PFSK-1 (cell line): Measurements from ENCODE around the gene MOB1B.

Experiments used
- FOXP2 ChIP-seq: optimal IDR thresholded peaks from 2 replicates; pipeline ENCODE3; 2011; ENCODE audit warnings: borderline replicate concordance, control low read depth, inconsistent platforms; ENCODE audit not compliant: insufficient read depth; ENCODE audit errors: extremely low read length, extremely low read depth
- POLR2AphosphoS5 ChIP-seq: IDR thresholded peaks from 2 replicates; pipeline ENCODE4 v1.6.1; 2012; ENCODE audit warnings: low read depth, mild to moderate bottlenecking, control low read depth, low read length, moderate library complexity
- REST ChIP-seq, 2 experiments: IDR thresholded peaks; 2 replicates each; pipeline versions ENCODE4 v1.6.1 to v1.8.0; 2011 to 2012; ENCODE audit warnings: low read depth in 2 of 2, low read length in 2 of 2, control low read depth in 1 of 2, inconsistent platforms in 1 of 2, mild to moderate bottlenecking in 1 of 2, moderate library complexity in 1 of 2; ENCODE audit not compliant: insufficient read depth in 1 of 2
- SIN3A ChIP-seq: IDR thresholded peaks from 2 replicates; pipeline ENCODE4 v1.6.1; 2012; ENCODE audit warnings: mild to moderate bottlenecking, low read length, moderate library complexity, borderline replicate concordance; ENCODE audit not compliant: insufficient read depth
- TAF1 ChIP-seq: IDR thresholded peaks from 2 replicates; pipeline ENCODE4 v1.6.1; 2012; ENCODE audit warnings: low read length, control low read depth, borderline replicate concordance; ENCODE audit not compliant: insufficient read depth

MOB1B gene

GRCh38 chr4:71004281-71004851 lies 102.2 kb downstream of the MOB1B start:
- TF ChIP-seq POLR2AphosphoS5 (no peak), SIN3A (no peak), FOXP2 (no peak), REST (IDR thresholded peaks at IDR 0.05; ENCODE audit: insufficient read depth in 1 of 2, low read depth in 2 of 2, low read length in 2 of 2) (no peak), TAF1 (no peak)

- TF ChIP-seq SIN3A (no peak), POLR2AphosphoS5 (no peak), TAF1 (no peak), FOXP2 (no peak), REST (IDR thresholded peaks at IDR 0.05; ENCODE audit: insufficient read depth in 1 of 2, low read depth in 2 of 2, low read length in 2 of 2) (no peak)
Measured at GRCh38 chr4:71006203-71006907, 104.2 kb downstream of the MOB1B start.

GRCh38 chr4:71008196-71008595 lies 106.0 kb downstream of the MOB1B start:
- no peak for TF ChIP-seq SIN3A
- no peak for TF ChIP-seq TAF1

GRCh38 chr4:71009086-71009485 lies 106.9 kb downstream of the MOB1B start:
- TF ChIP-seq POLR2AphosphoS5 (no peak), REST (IDR thresholded peaks at IDR 0.05; ENCODE audit: insufficient read depth in 1 of 2, low read depth in 2 of 2, low read length in 2 of 2) (no peak)

GRCh38 chr4:71009890-71010588 lies 107.9 kb downstream of the MOB1B start:
- TF ChIP-seq TAF1 (no peak), SIN3A (no peak), POLR2AphosphoS5 (no peak), FOXP2 (no peak), REST (IDR thresholded peaks at IDR 0.05; ENCODE audit: insufficient read depth in 1 of 2, low read depth in 2 of 2, low read length in 2 of 2) (no peak)
